BE2C (cell line): ENCODE measurements around the gene LYSET.
"Not testable (repeated sequence)": the region's sequence is repeated elsewhere in the genome, so short reads cannot be mapped to it uniquely, and the experiment has no call there.

Experiments used
- DNase-seq: peaks from one replicate; pipeline ENCODE4 v3.0.0-alpha.2; 2020
- H3K27me3 ChIP-seq: fragments of 250-450 bp; sonication (Bioruptor Pico); 2 replicates; pipeline ENCODE4 v1.5.1; 2020; ENCODE audit warnings: mild to moderate bottlenecking
- H3K36me3 ChIP-seq: fragments of 250-450 bp; sonication (Bioruptor Pico); 2 replicates; pipeline ENCODE4 v1.5.1; 2020; ENCODE audit warnings: mild to moderate bottlenecking
- H3K4me1 ChIP-seq: fragments of 250-450 bp; sonication (Bioruptor Pico); 2 replicates; pipeline ENCODE4 v1.5.1; 2020
- H3K4me3 ChIP-seq: 2 replicates; pipeline ENCODE4 v1.5.1; 2011; ENCODE audit warnings: low read depth, low read length
- H3K9me3 ChIP-seq: fragments of 250-450 bp; sonication (Bioruptor Pico); 2 replicates; pipeline ENCODE4 v1.5.1; 2020
- TF ChIP-seq, protein P1 (sequence below): IDR thresholded peaks from 2 replicates; pipeline ENCODE4 v1.5.1; 2012; ENCODE audit warnings: mild to moderate bottlenecking, low read depth, low read length

The LYSET gene

DNA sequence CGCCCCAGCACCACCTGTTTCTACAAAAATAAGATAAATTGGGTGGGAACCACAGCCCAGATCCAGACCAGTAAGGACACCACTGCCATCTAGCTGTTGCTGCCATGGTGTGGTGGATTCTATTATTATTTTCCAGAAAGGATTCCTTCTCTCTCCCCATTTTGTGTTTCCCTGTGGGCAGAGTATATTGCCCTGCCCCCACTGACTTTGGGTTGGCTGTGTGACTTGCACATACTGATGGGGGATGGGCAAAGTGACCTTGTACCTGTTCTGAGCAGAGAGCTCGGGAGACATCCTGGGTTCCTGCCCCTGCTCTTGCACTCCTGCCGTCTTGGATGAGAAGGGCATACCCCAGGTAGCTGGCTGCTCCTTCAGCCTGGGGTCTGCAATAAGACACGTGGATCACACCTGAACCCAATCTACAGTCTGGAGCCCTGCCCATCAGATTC is 24.7 kb upstream of the LYSET start:
- H3K4me3 ChIP-seq: no peak overlapping the region
- no peaks in the 10 kb centered on the region; the same call in 1 of the 2 replicates for H3K9me3 ChIP-seq
- H3K4me1 ChIP-seq: peaks cover 15% of the 10 kb centered on the region
- peak; percentile 46 for DNase-seq
- H3K36me3 ChIP-seq: no peaks in the 10 kb centered on the region
- no peaks in the 10 kb centered on the region for H3K27me3 ChIP-seq
- TF ChIP-seq, protein P1, sequence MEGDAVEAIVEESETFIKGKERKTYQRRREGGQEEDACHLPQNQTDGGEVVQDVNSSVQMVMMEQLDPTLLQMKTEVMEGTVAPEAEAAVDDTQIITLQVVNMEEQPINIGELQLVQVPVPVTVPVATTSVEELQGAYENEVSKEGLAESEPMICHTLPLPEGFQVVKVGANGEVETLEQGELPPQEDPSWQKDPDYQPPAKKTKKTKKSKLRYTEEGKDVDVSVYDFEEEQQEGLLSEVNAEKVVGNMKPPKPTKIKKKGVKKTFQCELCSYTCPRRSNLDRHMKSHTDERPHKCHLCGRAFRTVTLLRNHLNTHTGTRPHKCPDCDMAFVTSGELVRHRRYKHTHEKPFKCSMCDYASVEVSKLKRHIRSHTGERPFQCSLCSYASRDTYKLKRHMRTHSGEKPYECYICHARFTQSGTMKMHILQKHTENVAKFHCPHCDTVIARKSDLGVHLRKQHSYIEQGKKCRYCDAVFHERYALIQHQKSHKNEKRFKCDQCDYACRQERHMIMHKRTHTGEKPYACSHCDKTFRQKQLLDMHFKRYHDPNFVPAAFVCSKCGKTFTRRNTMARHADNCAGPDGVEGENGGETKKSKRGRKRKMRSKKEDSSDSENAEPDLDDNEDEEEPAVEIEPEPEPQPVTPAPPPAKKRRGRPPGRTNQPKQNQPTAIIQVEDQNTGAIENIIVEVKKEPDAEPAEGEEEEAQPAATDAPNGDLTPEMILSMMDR: peak; percentile 68

DNA sequence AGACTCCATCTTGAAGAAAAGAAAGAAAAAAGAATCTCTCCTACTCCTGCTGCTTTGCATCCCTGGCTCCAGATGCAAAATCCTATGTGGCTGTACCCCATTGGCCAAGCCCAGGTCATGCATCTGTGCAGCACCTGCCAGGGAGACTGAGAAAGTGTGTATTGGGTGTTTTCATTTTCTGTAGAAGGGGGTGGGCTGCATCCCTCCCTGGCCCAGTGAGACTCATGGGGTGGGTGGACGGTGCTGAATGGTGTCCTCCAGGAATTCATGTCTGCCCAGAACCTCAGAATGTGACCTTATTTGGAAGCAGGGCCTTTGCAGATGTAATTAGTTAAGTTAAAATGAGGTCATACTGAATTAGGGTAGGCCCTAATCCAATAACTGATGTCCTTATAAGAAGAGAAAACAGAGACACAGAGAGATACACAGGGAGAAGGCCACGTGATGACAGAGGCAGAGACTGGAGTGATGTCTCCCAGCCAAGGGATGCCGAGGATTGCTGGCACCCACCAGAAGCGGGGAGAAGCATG is 23.6 kb upstream of the LYSET start:
- no peak overlapping the region for H3K4me3 ChIP-seq
- TF ChIP-seq, protein P1: no peak

DNA sequence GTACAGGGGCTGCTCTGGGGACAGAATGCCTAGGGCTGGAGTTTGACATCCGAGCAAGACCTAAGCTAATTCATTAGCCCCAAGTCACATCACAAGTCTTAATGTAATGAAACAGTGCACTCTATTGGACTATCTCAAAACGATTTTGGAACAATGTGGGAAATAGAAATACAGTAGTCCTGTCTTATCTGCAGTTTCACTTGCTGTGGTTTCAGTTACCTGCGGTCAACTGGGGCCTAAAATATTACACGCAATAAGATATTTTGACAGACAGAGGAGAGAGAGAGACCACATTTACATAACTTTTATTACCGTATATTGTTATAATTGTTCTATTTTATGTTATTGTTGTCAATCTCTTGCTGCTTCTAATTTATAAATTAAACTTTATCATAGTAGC is 21.6 kb upstream of the LYSET start:
- Histone ChIP-seq H3K4me3 (no peak overlapping the region), H3K27me3 (no peaks in the 10 kb centered on the region), H3K9me3 (no peaks in the 10 kb centered on the region; the same call in 1 of the 2 replicates), H3K4me1 (peaks cover 9% of the 10 kb centered on the region), H3K36me3 (no peaks in the 10 kb centered on the region)
- no peak for DNase-seq
- TF ChIP-seq, protein P1: no peak

More for the DNA sequence above, 23.6 kb upstream of the LYSET start:
- H3K4me1 ChIP-seq: peaks cover 15% of the 10 kb centered on the region
- H3K9me3 ChIP-seq: no peaks in the 10 kb centered on the region; the same call in 1 of the 2 replicates
- H3K27me3 ChIP-seq: no peaks in the 10 kb centered on the region
- peak; percentile 59 for DNase-seq
- no peaks in the 10 kb centered on the region for H3K36me3 ChIP-seq

DNA sequence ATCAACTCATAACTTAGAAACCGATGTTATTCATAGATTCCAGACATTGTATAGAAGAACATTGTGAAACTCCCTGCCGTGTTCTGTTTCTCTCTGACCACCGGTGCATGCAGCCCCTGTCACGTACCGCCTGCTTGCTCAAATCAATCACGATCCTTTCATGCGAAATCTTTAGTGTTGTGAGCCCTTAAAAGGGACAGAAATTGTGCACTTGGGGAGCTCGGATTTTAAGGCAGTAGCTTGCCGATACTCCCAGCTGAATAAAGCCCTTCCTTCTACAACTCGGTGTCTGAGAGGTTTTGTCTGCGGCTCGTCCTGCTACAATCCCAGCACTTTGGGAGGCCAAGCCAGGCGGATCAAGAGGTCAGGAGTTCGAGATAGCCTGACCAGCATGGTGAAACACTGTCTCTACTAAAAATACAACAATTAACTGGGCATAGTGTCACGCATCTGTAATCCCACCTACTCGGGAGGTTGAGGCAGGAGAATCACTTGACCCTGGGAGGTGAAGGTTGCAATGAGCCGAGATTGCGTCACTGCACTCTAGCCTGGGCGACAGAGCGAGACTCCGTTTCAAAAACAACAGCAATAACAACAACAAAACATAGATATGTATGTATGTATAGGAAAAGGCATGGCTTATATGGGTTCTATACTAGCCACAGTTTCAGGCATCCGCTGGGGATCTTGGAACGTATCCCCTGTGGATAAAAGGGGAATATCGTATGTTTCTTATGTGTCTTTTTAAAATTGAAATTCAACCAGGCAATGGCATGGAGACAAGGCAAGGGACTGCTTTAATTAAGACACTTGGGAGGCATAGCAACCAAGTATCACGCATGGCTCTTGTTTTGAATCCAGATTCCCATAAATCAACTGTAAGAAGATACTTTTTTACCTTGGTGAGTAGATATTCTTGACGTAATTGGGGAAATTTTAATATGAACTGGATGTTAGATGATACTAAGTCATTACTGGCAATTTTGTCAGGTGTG is 19.5 kb upstream of the LYSET start:
- H3K4me3 ChIP-seq, DNase-seq, H3K4me1 ChIP-seq, H3K36me3 ChIP-seq, H3K9me3 ChIP-seq, H3K27me3 ChIP-seq: not testable (repeated sequence)

DNA sequence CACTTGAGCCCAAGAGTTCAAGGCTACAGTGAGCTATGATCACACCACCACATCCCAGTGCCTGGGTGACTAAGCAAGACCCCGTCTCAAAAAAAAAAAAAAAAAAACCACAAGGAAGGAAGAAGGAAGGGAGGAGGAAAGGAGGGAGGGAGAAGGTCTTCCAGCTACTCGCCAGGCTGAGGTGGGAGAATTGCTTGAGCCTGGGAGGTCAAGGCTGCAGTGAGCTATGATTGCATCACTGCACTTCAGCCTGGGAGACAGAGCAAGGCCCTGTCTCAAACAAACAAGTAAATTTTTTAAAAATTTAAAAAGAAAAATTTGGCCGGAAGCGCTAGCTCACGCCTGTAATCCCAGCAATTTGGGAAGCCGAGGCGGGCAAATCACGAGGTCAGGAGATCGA is 16.5 kb upstream of the LYSET start:
- not testable (repeated sequence) for H3K36me3 ChIP-seq, H3K4me3 ChIP-seq, H3K27me3 ChIP-seq, DNase-seq, H3K4me1 ChIP-seq, H3K9me3 ChIP-seq

DNA sequence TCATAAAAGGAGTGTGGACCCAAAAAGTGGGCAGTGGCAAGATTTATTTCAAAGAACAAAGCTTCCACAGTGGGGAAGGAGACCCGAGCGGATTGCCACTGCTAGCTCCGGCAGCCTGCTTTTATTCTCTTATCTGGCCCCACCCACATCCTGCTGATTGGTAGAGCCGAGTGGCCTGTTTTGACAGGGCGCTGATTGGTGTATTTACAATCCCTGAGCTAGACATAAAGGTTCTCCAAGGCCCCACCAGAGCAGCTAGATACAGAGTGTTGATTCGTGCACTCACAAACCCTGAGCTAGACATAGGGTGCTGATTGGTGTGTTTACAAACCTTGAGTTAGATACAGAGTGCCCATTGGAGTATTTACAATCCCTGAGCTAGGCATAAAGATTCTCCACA is 15.5 kb upstream of the LYSET start:
- H3K36me3 ChIP-seq, H3K27me3 ChIP-seq, H3K9me3 ChIP-seq, H3K4me3 ChIP-seq, DNase-seq: not testable (repeated sequence)
- peaks cover 10% of the 10 kb centered on the region for H3K4me1 ChIP-seq

DNA sequence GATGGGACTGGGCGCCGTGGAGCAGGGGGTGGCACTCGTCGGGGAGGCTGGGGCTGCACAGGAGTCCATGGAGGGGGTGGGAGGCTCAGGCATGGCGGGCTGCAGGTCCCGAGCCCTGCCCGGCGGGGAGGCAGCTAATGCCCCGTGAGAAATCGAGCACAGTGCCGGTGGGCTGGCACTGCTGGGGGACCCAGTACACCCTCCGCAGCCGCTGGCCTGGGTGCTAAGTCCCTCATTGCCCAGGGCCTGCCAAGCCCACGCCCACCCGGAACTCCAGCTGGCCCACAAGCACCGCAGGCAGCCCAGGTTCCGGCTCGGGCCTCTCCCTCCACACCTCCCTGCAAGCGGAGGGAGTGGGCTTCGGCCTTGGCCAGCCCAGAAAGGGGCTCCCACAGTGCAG is 15.0 kb upstream of the LYSET start:
- H3K36me3 ChIP-seq, H3K27me3 ChIP-seq, H3K4me3 ChIP-seq, H3K9me3 ChIP-seq, DNase-seq: not testable (repeated sequence)
- peaks cover 10% of the 10 kb centered on the region for H3K4me1 ChIP-seq

DNA sequence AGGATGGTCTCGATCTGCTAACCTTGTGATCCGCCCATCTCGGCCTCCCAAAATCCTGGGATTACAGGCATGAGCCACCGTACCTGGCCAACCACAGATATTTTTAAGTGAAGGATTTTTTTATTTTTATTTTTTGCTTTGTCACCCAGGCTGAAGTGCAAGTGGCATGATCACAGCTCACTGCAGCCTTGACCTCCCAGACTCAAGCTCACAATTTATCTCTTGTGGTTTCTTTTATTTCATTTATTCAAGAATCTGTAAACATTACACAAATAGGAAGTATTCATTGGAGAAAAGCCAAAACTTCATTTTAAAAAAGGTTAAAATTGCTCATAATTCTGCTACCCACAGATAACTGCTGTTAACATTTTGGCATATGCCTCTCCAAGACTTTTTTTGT is 13.7 kb upstream of the LYSET start:
- Histone ChIP-seq H3K36me3 (no peaks in the 10 kb centered on the region), H3K4me3 (no peak overlapping the region), H3K9me3 (no peaks in the 10 kb centered on the region), H3K4me1 (peaks cover 10% of the 10 kb centered on the region), H3K27me3 (no peaks in the 10 kb centered on the region)
- DNase-seq: no peak
- TF ChIP-seq, protein P1: no peak
